HCT116 (cell line): ENCODE measurements around the gene CLPX.

Experiments used
- EZH2 ChIP-seq: fragments of 200-600 bp; sonication (generic); IDR thresholded peaks from 2 replicates; pipeline ENCODE4 v1.6.1; 2017; ENCODE audit warnings: antibody characterized with exemption, mixed run types
- EZH2phosphoT487 ChIP-seq: fragments of 200-600 bp; IDR thresholded peaks from 2 replicates; pipeline ENCODE4 v1.6.1; 2018; ENCODE audit warnings: antibody characterized with exemption, borderline replicate concordance
- JUND ChIP-seq: IDR thresholded peaks from 2 replicates; pipeline ENCODE4 v1.6.1; 2012
- POLR2A ChIP-seq: IDR thresholded peaks from 2 replicates; pipeline ENCODE4 v1.7.0; 2011; ENCODE audit warnings: borderline replicate concordance; ENCODE audit not compliant: insufficient read depth, insufficient read length; ENCODE audit errors: extremely low read depth
- TCF7L2 ChIP-seq: IDR thresholded peaks from 2 replicates; pipeline ENCODE4 v1.7.0; 2011; ENCODE audit warnings: borderline replicate concordance, inconsistent platforms; ENCODE audit not compliant: insufficient read depth, insufficient read length; ENCODE audit errors: extremely low read depth
- TF ChIP-seq, protein P1 (sequence below), 3 experiments: fragments of 200-600 bp in 1 of 3; sonication (generic) in 1 of 3; IDR thresholded peaks in 2 of 3; conservative IDR thresholded peaks in 1 of 3; 2 replicates each; pipeline ENCODE4 v1.5.1; 2012 to 2017; ENCODE audit warnings: low read depth in 2 of 3, low read length in 2 of 3, antibody characterized with exemption in 1 of 3, borderline replicate concordance in 1 of 3, control low read depth in 1 of 3, mild to moderate bottlenecking in 1 of 3, mixed read lengths in 1 of 3, mixed run types in 1 of 3, moderate library complexity in 1 of 3; ENCODE audit not compliant: insufficient read depth in 1 of 3
- TF ChIP-seq, protein P2 (sequence below): IDR thresholded peaks from 2 replicates; pipeline ENCODE4 v1.6.1; 2012; ENCODE audit warnings: low read depth

DNA sequence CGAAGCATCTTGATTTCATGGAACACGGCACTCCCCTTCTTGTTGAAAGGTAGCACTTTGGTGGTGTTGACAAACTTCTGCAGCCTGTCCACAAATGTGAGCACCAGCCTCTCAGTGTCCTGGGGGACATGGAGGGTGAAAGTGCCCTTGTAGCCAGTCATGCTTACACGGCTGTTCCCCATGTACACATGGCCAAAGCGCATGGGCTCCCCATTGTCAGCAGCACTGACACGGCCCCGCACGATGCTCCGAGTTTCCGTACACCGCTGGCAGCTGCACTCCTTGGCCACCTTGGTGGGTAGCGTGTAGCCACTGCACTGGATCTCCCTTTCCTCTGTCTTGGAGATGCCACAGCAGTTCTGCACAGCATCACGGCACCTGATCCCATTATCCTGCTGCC lies 13.4 kb upstream of the CLPX start:
- no peak for TF ChIP-seq EZH2phosphoT487
- TF ChIP-seq, protein P1, sequence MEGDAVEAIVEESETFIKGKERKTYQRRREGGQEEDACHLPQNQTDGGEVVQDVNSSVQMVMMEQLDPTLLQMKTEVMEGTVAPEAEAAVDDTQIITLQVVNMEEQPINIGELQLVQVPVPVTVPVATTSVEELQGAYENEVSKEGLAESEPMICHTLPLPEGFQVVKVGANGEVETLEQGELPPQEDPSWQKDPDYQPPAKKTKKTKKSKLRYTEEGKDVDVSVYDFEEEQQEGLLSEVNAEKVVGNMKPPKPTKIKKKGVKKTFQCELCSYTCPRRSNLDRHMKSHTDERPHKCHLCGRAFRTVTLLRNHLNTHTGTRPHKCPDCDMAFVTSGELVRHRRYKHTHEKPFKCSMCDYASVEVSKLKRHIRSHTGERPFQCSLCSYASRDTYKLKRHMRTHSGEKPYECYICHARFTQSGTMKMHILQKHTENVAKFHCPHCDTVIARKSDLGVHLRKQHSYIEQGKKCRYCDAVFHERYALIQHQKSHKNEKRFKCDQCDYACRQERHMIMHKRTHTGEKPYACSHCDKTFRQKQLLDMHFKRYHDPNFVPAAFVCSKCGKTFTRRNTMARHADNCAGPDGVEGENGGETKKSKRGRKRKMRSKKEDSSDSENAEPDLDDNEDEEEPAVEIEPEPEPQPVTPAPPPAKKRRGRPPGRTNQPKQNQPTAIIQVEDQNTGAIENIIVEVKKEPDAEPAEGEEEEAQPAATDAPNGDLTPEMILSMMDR (IDR thresholded peaks at IDR 0.05 in 2 of 3, conservative IDR thresholded peaks at IDR 0.05 in 1 of 3; ENCODE audit: borderline replicate concordance in 1 of 3, insufficient read depth in 1 of 3, low read depth in 2 of 3, low read length in 2 of 3) = no peak
- no peak for TF ChIP-seq TCF7L2
- TF ChIP-seq POLR2A = no peak
- TF ChIP-seq, protein P2, sequence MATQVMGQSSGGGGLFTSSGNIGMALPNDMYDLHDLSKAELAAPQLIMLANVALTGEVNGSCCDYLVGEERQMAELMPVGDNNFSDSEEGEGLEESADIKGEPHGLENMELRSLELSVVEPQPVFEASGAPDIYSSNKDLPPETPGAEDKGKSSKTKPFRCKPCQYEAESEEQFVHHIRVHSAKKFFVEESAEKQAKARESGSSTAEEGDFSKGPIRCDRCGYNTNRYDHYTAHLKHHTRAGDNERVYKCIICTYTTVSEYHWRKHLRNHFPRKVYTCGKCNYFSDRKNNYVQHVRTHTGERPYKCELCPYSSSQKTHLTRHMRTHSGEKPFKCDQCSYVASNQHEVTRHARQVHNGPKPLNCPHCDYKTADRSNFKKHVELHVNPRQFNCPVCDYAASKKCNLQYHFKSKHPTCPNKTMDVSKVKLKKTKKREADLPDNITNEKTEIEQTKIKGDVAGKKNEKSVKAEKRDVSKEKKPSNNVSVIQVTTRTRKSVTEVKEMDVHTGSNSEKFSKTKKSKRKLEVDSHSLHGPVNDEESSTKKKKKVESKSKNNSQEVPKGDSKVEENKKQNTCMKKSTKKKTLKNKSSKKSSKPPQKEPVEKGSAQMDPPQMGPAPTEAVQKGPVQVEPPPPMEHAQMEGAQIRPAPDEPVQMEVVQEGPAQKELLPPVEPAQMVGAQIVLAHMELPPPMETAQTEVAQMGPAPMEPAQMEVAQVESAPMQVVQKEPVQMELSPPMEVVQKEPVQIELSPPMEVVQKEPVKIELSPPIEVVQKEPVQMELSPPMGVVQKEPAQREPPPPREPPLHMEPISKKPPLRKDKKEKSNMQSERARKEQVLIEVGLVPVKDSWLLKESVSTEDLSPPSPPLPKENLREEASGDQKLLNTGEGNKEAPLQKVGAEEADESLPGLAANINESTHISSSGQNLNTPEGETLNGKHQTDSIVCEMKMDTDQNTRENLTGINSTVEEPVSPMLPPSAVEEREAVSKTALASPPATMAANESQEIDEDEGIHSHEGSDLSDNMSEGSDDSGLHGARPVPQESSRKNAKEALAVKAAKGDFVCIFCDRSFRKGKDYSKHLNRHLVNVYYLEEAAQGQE = no peak
- no peak for TF ChIP-seq EZH2
- TF ChIP-seq JUND = no peak
